ENCODE results near the gene C20orf141. TPM values are rescaled to one million over a fixed set of nuclear protein-coding genes. Genes with fewer than 3 reads are reported as not detected.
A peak's percentile ranks its signal among the peaks of the same experiment; 100 is the strongest.

The C20orf141 gene
- total and polyA plus RNA-seq, 11 donors, result not detected

GRCh38 chr20:2800521-2801285 lies 14.1 kb upstream of the C20orf141 start, which contains the start of gene CPXM1:
CPXM1 (minus strand) TSS chr20:2800627; CDS start chr20:2800572, 55 bp downstream.
- no peak within 1 kb of the TSS for H3K27ac ChIP-seq
- H3K27me3 ChIP-seq, result peaks cover 27 to 98% (median 79%) of the 10 kb centered on the region in 9 donors
- H3K4me3 ChIP-seq, result peak within 1 kb of the TSS in 10 of 12 donors; percentile 3 to 50 (median 33)
- intact Hi-C loops (cut with DNase I), result no loop called here
- TF ChIP-seq CTCF (IDR thresholded peaks at IDR 0.05) (no peak), POLR2A (IDR thresholded peaks at IDR 0.05) (no peak)
- DNase-seq (no peak), ATAC-seq (peak in 1 of 4 donors; percentile 38)
- peaks cover 0 to 5% (median 0%) of the 10 kb centered on the region in 12 donors for H3K9me3 ChIP-seq
- no peaks in the 10 kb centered on the region for H3K36me3 ChIP-seq
- peaks cover 0 to 25% (median 0%) of the 10 kb centered on the region in 12 donors for H3K4me1 ChIP-seq
- 0 to 3% (median 1%) methylated on average over 24 to 52 of the region's 52 CpGs for WGBS, 4 donors

GRCh38 chr20:2801286-2801728 lies 13.5 kb upstream of the C20orf141 start:
- 5 to 13% (median 9%) methylated on average over 13 of the region's 13 CpGs for WGBS, 4 donors
- peaks cover 0 to 26% (median 0%) of the 10 kb centered on the region in 12 donors for H3K4me1 ChIP-seq
- TF ChIP-seq POLR2A (IDR thresholded peaks at IDR 0.05), result no peak
- TF ChIP-seq CTCF (IDR thresholded peaks at IDR 0.05), result no peak
- intact Hi-C loops (cut with DNase I), result no loop called here
- no peak overlapping the region for H3K27ac ChIP-seq
- peaks cover 29 to 98% (median 80%) of the 10 kb centered on the region in 9 donors for H3K27me3 ChIP-seq
- H3K36me3 ChIP-seq, result no peaks in the 10 kb centered on the region
- no peak for ATAC-seq
- no peak for DNase-seq
- peak overlapping the region in 1 of 12 donors; percentile 50 for H3K4me3 ChIP-seq
- H3K9me3 ChIP-seq, result peaks cover 0 to 5% (median 0%) of the 10 kb centered on the region in 12 donors

GRCh38 chr20:2804041-2804828 lies 10.6 kb upstream of the C20orf141 start:
- Histone ChIP-seq H3K4me1 (peaks cover 0 to 26% (median 0%) of the 10 kb centered on the region in 12 donors), H3K36me3 (no peaks in the 10 kb centered on the region), H3K4me3 (no peak overlapping the region), H3K27me3 (peaks cover 31 to 98% (median 72%) of the 10 kb centered on the region in 9 donors), H3K9me3 (peaks cover 0 to 5% (median 0%) of the 10 kb centered on the region in 12 donors), H3K27ac (no peak overlapping the region)
- DNase-seq, result no peak
- ATAC-seq, result no peak
- TF ChIP-seq POLR2A (IDR thresholded peaks at IDR 0.05) (no peak), CTCF (IDR thresholded peaks at IDR 0.05) (no peak)
- WGBS, 4 donors, result 46 to 52% (median 51%) methylated on average over 16 of the region's 16 CpGs
- intact Hi-C loops (cut with DNase I), result no loop called here

Measured in heart left ventricle (tissue), 16 donors.